Gastroesophageal sphincter (tissue), 3 donors: ENCODE results near the gene MCC.

Experiments used
- CTCF ChIP-seq, 4 experiments: fragments of 200-600 bp in 2 of 4; fragments of 450-650 bp in 2 of 4; sonication (generic) in 1 of 4; IDR thresholded peaks; one replicate each; pipeline ENCODE4 v1.5.1; 2017 to 2019; ENCODE audit warnings: antibody characterized with exemption in 4 of 4, mild to moderate bottlenecking in 2 of 4, moderate library complexity in 2 of 4
- EP300 ChIP-seq: sonication (generic); formaldehyde crosslinking; IDR thresholded peaks from one replicate; pipeline ENCODE4 v1.6.1; 2017; ENCODE audit warnings: antibody characterized with exemption, mild to moderate bottlenecking
- POLR2A ChIP-seq, 2 donors: fragments of 450-650 bp; IDR thresholded peaks; one replicate each; pipeline ENCODE4 v1.6.1; 2017; ENCODE audit warnings: antibody characterized with exemption in 2 of 2, mild to moderate bottlenecking in 2 of 2, moderate library complexity in 1 of 2
- POLR2AphosphoS5 ChIP-seq: sonication (generic); formaldehyde crosslinking; IDR thresholded peaks from one replicate; pipeline ENCODE4 v1.6.1; 2017; ENCODE audit warnings: antibody characterized with exemption

GRCh38 chr5:113089653-113090335 lies 398.5 kb downstream of the MCC start:
- TF ChIP-seq CTCF (IDR thresholded peaks at IDR 0.05) (no peak), POLR2A (IDR thresholded peaks at IDR 0.05) (no peak), POLR2AphosphoS5 (no peak), EP300 (no peak)
